GM21825 (cell line): ENCODE results near the gene ESPL1.
"Not testable (repeated sequence)": the region's sequence is repeated elsewhere in the genome, so short reads cannot be mapped to it uniquely, and the experiment has no call there.

ENCODE experiments used
- ATAC-seq: cut with Tn5 transposase; IDR thresholded peaks from one replicate; pipeline ENCODE4 v1.9.1; 2021; ENCODE audit warnings: mild to moderate bottlenecking, moderate library complexity; ENCODE audit not compliant: unreplicated experiment

Gene ESPL1

GRCh38 chr12:53297106-53297505 is 29.0 kb downstream of the ESPL1 start:
- not testable (repeated sequence) for ATAC-seq

- no peak for ATAC-seq
Observed at GRCh38 chr12:53298164-53298563, 30.1 kb downstream of the ESPL1 start.

- peak; percentile 6 for ATAC-seq
Observed at GRCh38 chr12:53299101-53299453, 31.0 kb downstream of the ESPL1 start.

- ATAC-seq, result peak; percentile 68
Observed at GRCh38 chr12:53299454-53300180, 31.5 kb downstream of the ESPL1 start, which contains the start of gene MYG1. MYG1 (plus strand) TSS chr12:53299695; CDS start chr12:53299738, 43 bp downstream.

GRCh38 chr12:53300187-53300586 is 32.1 kb downstream of the ESPL1 start:
- ATAC-seq, result no peak

- no peak for ATAC-seq
Observed at GRCh38 chr12:53302903-53303302, 34.8 kb downstream of the ESPL1 start.

- ATAC-seq, result no peak
Observed at GRCh38 chr12:53306826-53307225, 38.7 kb downstream of the ESPL1 start.

- ATAC-seq, result no peak
Observed at GRCh38 chr12:53308276-53308675, 40.2 kb downstream of the ESPL1 start.

GRCh38 chr12:53313996-53314395 is 45.9 kb downstream of the ESPL1 start:
- no peak for ATAC-seq

GRCh38 chr12:53320352-53321195 is 52.5 kb downstream of the ESPL1 start:
- no peak for ATAC-seq

- ATAC-seq, result peak; percentile 30
Observed at GRCh38 chr12:53324113-53324778, 56.1 kb downstream of the ESPL1 start.

- peak; percentile 50 for ATAC-seq
Observed at GRCh38 chr12:53324779-53325510, 56.8 kb downstream of the ESPL1 start.

- no peak for ATAC-seq
Observed at GRCh38 chr12:53325511-53326061, 57.5 kb downstream of the ESPL1 start.

- no peak for ATAC-seq
Observed at GRCh38 chr12:53326460-53327185, 58.5 kb downstream of the ESPL1 start.

GRCh38 chr12:53327435-53328042 is 59.4 kb downstream of the ESPL1 start:
- ATAC-seq, result no peak

GRCh38 chr12:53328043-53328435 is 59.9 kb downstream of the ESPL1 start:
- ATAC-seq, result no peak

GRCh38 chr12:53330671-53331070 is 62.6 kb downstream of the ESPL1 start:
- no peak for ATAC-seq

GRCh38 chr12:53332339-53332738 is 64.2 kb downstream of the ESPL1 start:
- not testable (repeated sequence) for ATAC-seq

- ATAC-seq, result no peak
Observed at GRCh38 chr12:53332744-53333143, 64.6 kb downstream of the ESPL1 start.
